Ascending aorta (tissue), 2 donors: ENCODE data around the gene DTD2. TPM values are rescaled to one million over a fixed set of nuclear protein-coding genes. Genes with fewer than 3 reads are reported as not detected.

ENCODE experiments used
- DNase-seq, 2 donors: peaks; one replicate each; pipeline ENCODE4 v3.0.0-alpha.2; 2019; ENCODE audit warnings: low spot score in 2 of 2
- H3K27ac ChIP-seq, 2 donors: fragments of 200-600 bp; sonication (generic); one replicate each; pipeline ENCODE4 v1.5.1; 2016 to 2017; ENCODE audit warnings: mild to moderate bottlenecking in 1 of 2
- H3K27me3 ChIP-seq: fragments of 200-600 bp; sonication (generic); one replicate; pipeline ENCODE4 v1.5.1; 2017
- H3K36me3 ChIP-seq, 2 donors: fragments of 200-600 bp; sonication (generic); one replicate each; pipeline ENCODE4 v1.5.1; 2016
- H3K4me1 ChIP-seq, 2 donors: fragments of 200-600 bp; sonication (generic); one replicate each; pipeline ENCODE4 v1.5.1; 2016 to 2017; ENCODE audit warnings: mild to moderate bottlenecking in 1 of 2
- H3K4me3 ChIP-seq, 2 donors: fragments of 200-600 bp; sonication (generic); one replicate each; pipeline ENCODE4 v1.5.1; 2016 to 2017; ENCODE audit warnings: mild to moderate bottlenecking in 1 of 2
- H3K9me3 ChIP-seq, 2 donors: fragments of 200-600 bp; sonication (generic); one replicate each; pipeline ENCODE4 v1.5.1; 2016
- intact Hi-C: fragments of 100-400 bp; cut with DNase I; formaldehyde crosslinking; loops from one replicate; pipeline ENCODE4 v1.15.1; 2023
- total RNA-seq: library from RNA; depleted of rRNA; stranded (reverse); fragments of >200 nt; gene quantifications from one replicate; pipeline ENCODE4 v1.1.0, GENCODE V29; 2016
- TF ChIP-seq, protein P1 (sequence below), 3 experiments: fragments of 200-600 bp in 2 of 3; fragments of 450-650 bp in 1 of 3; sonication (generic) in 2 of 3; IDR thresholded peaks; one replicate each; pipeline ENCODE4 v1.5.1; 2016 to 2019; ENCODE audit warnings: antibody characterized with exemption in 3 of 3, mild to moderate bottlenecking in 1 of 3, moderate library complexity in 1 of 3

Gene DTD2
- total RNA-seq, 1 donor from 2014 or later, result 120 TPM

DNA sequence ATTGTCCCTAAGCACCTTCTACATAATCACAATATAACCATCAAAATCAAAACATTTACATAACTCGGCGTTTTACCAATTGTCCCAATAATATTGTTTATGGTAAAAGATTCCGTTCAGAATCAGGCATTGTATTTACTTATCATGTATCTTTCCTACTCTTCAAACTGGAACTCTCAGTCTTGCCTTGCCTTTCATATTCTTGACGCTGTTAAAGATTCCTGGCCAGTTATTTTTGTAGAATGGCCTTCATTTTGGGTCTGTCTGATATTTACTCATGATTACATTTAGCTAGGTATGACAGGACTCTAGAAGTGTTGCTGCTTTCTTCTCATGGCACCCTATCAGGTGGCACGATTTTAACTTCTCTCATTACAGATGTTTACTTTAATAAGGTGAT lies 36.1 kb downstream of the DTD2 start:
- peaks cover 0 to 12% of the 10 kb centered on the region in 2 donors for H3K4me1 ChIP-seq
- DNase-seq, result no peak
- intact Hi-C loops, result loop anchor here (2.0 to 10.0 kb wide), 2 partner anchors 28 to 654 kb away; partner anchors contain the start of gene ARHGAP5
- TF ChIP-seq, protein P1, sequence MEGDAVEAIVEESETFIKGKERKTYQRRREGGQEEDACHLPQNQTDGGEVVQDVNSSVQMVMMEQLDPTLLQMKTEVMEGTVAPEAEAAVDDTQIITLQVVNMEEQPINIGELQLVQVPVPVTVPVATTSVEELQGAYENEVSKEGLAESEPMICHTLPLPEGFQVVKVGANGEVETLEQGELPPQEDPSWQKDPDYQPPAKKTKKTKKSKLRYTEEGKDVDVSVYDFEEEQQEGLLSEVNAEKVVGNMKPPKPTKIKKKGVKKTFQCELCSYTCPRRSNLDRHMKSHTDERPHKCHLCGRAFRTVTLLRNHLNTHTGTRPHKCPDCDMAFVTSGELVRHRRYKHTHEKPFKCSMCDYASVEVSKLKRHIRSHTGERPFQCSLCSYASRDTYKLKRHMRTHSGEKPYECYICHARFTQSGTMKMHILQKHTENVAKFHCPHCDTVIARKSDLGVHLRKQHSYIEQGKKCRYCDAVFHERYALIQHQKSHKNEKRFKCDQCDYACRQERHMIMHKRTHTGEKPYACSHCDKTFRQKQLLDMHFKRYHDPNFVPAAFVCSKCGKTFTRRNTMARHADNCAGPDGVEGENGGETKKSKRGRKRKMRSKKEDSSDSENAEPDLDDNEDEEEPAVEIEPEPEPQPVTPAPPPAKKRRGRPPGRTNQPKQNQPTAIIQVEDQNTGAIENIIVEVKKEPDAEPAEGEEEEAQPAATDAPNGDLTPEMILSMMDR (IDR thresholded peaks at IDR 0.05), result no peak
- H3K27me3 ChIP-seq, result no peaks in the 10 kb centered on the region
- H3K36me3 ChIP-seq, result no peaks in the 10 kb centered on the region
- H3K9me3 ChIP-seq, result no peaks in the 10 kb centered on the region
- peak overlapping the region in 1 of 2 donors; percentile 97 for H3K4me3 ChIP-seq
- no peak overlapping the region for H3K27ac ChIP-seq

DNA sequence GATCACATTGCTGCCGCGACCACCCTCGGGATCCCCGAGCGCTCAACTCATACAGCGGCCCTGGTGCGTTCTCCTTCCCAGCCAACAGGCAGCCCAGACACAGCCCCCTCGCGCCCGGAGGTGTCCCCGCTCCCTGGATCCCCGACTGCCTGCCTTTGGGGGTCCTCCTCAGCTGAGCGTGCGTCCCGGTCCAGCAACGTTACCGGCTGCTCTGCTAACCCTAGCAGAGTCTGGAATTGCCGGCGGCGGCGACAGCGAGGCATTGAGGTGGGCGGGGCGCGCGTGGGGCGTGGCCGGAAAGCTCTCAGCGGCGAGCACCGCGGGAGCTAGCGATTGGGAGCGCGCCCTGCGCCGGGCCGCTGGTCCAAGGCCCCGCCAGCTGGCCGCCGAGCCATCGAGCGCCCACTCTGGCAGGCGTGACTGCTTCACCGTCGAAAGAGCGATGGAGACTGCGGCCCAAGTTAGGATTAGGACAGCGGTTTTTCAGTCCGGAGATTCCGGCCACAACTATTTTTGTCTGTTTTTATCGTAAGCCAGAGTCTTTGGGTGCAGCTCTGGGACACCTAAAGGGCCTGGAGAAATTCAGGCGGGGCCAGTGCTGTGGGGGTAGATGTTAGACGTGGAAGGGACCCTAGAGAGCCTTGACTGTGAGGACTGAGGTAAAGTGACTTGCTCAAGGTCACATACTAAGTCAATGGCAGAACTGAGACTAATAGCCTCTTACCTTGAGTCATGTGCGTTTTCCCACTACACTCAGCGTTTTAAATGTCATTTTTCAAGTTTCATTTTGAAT lies 36.8 kb downstream of the DTD2 start, which contains the start of gene HEATR5A:
TSS of gene HEATR5A (minus strand) at position 232 of the 793 bp plus-strand sequence. CDS start 17,575 bp downstream, outside the sequence.
- peak within 1 kb of the TSS; percentile 91 to 97 for H3K4me3 ChIP-seq
- peak within 1 kb of the TSS; percentile 87 to 88 for H3K27ac ChIP-seq

GRCh38 chr14:31419967-31420318 lies 37.4 kb downstream of the DTD2 start:
- H3K27ac ChIP-seq, result peak overlapping the region; percentile 87 to 88
- H3K4me3 ChIP-seq, result peak overlapping the region; percentile 91 to 97
- DNase-seq, result peak in 1 of 2 donors; percentile 76
- H3K4me1 ChIP-seq, result peaks cover 0 to 12% of the 10 kb centered on the region in 2 donors
- H3K9me3 ChIP-seq, result no peaks in the 10 kb centered on the region
- TF ChIP-seq, protein P1 (IDR thresholded peaks at IDR 0.05), result no peak
- intact Hi-C loops, result loop anchor here (1.0 to 10.0 kb wide), 3 partner anchors 29 to 655 kb away; partner anchors contain the start of genes ARHGAP5 and DTD2
- no peaks in the 10 kb centered on the region for H3K36me3 ChIP-seq
- no peaks in the 10 kb centered on the region for H3K27me3 ChIP-seq

More for the DNA sequence above, 36.8 kb downstream of the DTD2 start, which contains the start of gene HEATR5A:
- peak; percentile 71 to 96 for DNase-seq
- no peaks in the 10 kb centered on the region for H3K27me3 ChIP-seq
- no peaks in the 10 kb centered on the region for H3K36me3 ChIP-seq
- TF ChIP-seq, protein P1 (IDR thresholded peaks at IDR 0.05), result peak in 2 of 3 experiments; percentile 23 to 38
- no peaks in the 10 kb centered on the region for H3K9me3 ChIP-seq
- H3K4me1 ChIP-seq, result peaks cover 0 to 12% of the 10 kb centered on the region in 2 donors
- intact Hi-C loops, result loop anchor here (1.0 to 10.0 kb wide), 3 partner anchors 28 to 654 kb away; partner anchors contain the start of genes ARHGAP5 and DTD2

- no peaks in the 10 kb centered on the region for H3K9me3 ChIP-seq
- intact Hi-C loops, result no loop called here
- H3K27me3 ChIP-seq, result no peaks in the 10 kb centered on the region
- no peaks in the 10 kb centered on the region for H3K36me3 ChIP-seq
- TF ChIP-seq, protein P1 (IDR thresholded peaks at IDR 0.05), result no peak
- peaks cover 0 to 12% of the 10 kb centered on the region in 2 donors for H3K4me1 ChIP-seq
- H3K27ac ChIP-seq, result peak overlapping the region; percentile 87 to 88
- H3K4me3 ChIP-seq, result peak overlapping the region; percentile 91 to 97
- no peak for DNase-seq
Measured at GRCh38 chr14:31419179-31419966, 37.9 kb downstream of the DTD2 start.

GRCh38 chr14:31418440-31418839 lies 38.9 kb downstream of the DTD2 start:
- Histone ChIP-seq H3K4me3 (no peak overlapping the region), H3K27ac (no peak overlapping the region)
- TF ChIP-seq, protein P1 (IDR thresholded peaks at IDR 0.05), result no peak

More at GRCh38 chr14:31418440-31418839, 38.9 kb downstream of the DTD2 start:
- Histone ChIP-seq H3K36me3 (no peaks in the 10 kb centered on the region), H3K9me3 (no peaks in the 10 kb centered on the region), H3K27me3 (no peaks in the 10 kb centered on the region), H3K4me1 (peaks cover 0 to 14% of the 10 kb centered on the region in 2 donors)
- intact Hi-C loops, result no loop called here
- DNase-seq, result no peak
